ENCODE data around the gene AMDHD2. TPM values are rescaled to one million over a fixed set of nuclear protein-coding genes. Genes with fewer than 3 reads are reported as not detected.

Gene AMDHD2
- total RNA-seq, 2 experiments from 2014 or later = 20.9 to 31.6 TPM

- Mint-ChIP-seq H3K4me1 (peaks cover 22% of the 10 kb centered on the region), H3K27ac (no peak overlapping the region), H3K36me3 (ENCODE audit: low read depth) (peaks cover 22% of the 10 kb centered on the region), H3K4me3 (no peak overlapping the region), H3K27me3 (no peaks in the 10 kb centered on the region), H3K9me3 (ENCODE audit: low read depth) (no peaks in the 10 kb centered on the region)
- DNase-seq = no peak
- ChIA-PET CTCF (interaction anchor here (0.7 kb wide), 3 partner anchors 299 to 776 kb away, joined by 3 to 5 read pairs (median 4); no protein-coding TSS in a partner anchor), POLR2A (no interaction called here)
- intact Hi-C loops (cut with DNase I, micrococcal nuclease) = no loop called here
- no peak for ATAC-seq
Measured at GRCh38 chr16:2523801-2524231, 3.6 kb downstream of the AMDHD2 start.

- Mint-ChIP-seq H3K4me1 (peaks cover 18% of the 10 kb centered on the region), H3K27me3 (no peaks in the 10 kb centered on the region), H3K36me3 (ENCODE audit: low read depth) (peaks cover 20% of the 10 kb centered on the region), H3K27ac (peak overlapping the region; percentile 19), H3K4me3 (no peak overlapping the region), H3K9me3 (ENCODE audit: low read depth) (no peaks in the 10 kb centered on the region)
- ChIA-PET POLR2A (no interaction called here), CTCF (interaction anchor here (0.7 kb wide), 2 partner anchors 298 to 330 kb away, joined by 3 to 5 read pairs; no protein-coding TSS in a partner anchor)
- no peak for DNase-seq
- ATAC-seq = no peak
- intact Hi-C loops (cut with DNase I, micrococcal nuclease) = no loop called here
Measured at GRCh38 chr16:2524339-2524938, 4.3 kb downstream of the AMDHD2 start.

DNA sequence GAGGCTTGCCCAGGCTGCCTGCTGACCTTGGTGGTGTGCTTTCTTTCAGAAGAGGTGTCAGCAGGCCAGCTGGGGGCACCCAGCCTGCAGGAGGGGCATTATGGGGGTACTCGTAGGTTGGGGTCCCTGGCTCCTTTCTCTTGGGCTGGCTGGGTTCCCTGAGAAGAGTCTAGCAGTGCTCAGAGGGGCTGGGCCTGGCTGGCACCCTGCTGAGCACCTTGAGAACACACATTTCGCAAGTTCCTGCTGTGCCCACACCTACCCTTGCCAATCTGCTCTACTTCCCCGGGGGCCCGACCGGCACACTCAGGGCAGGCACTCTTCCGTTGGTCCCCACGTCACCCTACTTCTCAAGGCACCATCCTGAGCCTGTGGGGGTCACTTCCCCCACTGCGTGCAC, 6.0 kb downstream of the AMDHD2 start:
- Mint-ChIP-seq H3K27ac (no peak overlapping the region), H3K36me3 (ENCODE audit: low read depth) (peaks cover 15% of the 10 kb centered on the region), H3K27me3 (no peaks in the 10 kb centered on the region), H3K4me3 (no peak overlapping the region), H3K9me3 (ENCODE audit: low read depth) (no peaks in the 10 kb centered on the region), H3K4me1 (peaks cover 11% of the 10 kb centered on the region)
- ATAC-seq = no peak
- CTCF ChIA-PET = no interaction called here
- intact Hi-C loops (cut with DNase I, micrococcal nuclease) = no loop called here
- POLR2A ChIA-PET = no interaction called here
- DNase-seq = no peak

DNA sequence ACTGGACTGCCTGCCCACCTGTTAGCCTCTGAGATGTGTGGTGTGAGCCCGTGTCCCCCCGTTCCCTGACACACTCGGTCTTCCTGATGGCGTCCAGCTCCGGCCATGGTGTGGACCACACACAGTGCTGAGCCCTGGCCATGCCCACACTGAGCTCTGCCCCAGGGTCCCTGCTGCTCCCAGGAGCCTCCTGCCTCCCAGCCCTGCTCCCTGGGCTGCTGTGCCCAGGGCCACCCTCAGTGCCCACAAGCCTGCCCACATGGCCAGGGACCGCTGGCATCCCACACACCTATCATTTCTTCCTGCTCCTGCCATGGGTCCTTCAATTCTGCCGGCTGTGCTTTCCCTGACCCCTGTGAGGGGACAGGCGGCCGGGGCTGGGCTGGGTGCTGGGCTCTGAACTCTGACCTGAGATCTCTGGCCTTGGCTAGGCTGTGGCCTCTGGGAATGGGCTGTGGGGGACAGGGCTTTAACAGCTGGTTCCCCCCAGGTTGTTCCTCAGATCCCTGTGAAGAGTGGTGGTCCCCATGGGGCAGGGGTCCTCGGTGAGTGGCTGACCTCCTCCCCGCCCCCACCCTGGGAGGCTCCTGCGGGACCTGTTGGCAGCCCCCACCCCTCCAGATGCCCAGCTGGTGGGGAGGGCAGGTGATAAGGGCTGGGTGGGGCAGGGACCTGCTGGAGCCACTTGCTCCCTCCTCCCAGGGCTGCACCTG, 7.1 kb downstream of the AMDHD2 start:
- no peak for DNase-seq
- Mint-ChIP-seq H3K4me3 (no peak overlapping the region), H3K4me1 (peaks cover 12% of the 10 kb centered on the region), H3K27me3 (no peaks in the 10 kb centered on the region), H3K27ac (no peak overlapping the region), H3K36me3 (ENCODE audit: low read depth) (peaks cover 13% of the 10 kb centered on the region), H3K9me3 (ENCODE audit: low read depth) (no peaks in the 10 kb centered on the region)
- ATAC-seq = no peak
- ChIA-PET POLR2A (no interaction called here), CTCF (no interaction called here)
- intact Hi-C loops (cut with DNase I, micrococcal nuclease) = no loop called here

GRCh38 chr16:2527784-2528100, 7.6 kb downstream of the AMDHD2 start:
- ATAC-seq (no peak), DNase-seq (no peak)
- H3K4me1 Mint-ChIP-seq = peaks cover 17% of the 10 kb centered on the region
- ChIA-PET POLR2A (no interaction called here), CTCF (no interaction called here)
- no peaks in the 10 kb centered on the region for H3K9me3 Mint-ChIP-seq (ENCODE audit: low read depth)
- intact Hi-C loops (cut with DNase I, micrococcal nuclease) = no loop called here
- no peak overlapping the region for H3K27ac Mint-ChIP-seq
- H3K36me3 Mint-ChIP-seq (ENCODE audit: low read depth) = peaks cover 13% of the 10 kb centered on the region
- H3K27me3 Mint-ChIP-seq = no peaks in the 10 kb centered on the region
- H3K4me3 Mint-ChIP-seq = no peak overlapping the region

DNA sequence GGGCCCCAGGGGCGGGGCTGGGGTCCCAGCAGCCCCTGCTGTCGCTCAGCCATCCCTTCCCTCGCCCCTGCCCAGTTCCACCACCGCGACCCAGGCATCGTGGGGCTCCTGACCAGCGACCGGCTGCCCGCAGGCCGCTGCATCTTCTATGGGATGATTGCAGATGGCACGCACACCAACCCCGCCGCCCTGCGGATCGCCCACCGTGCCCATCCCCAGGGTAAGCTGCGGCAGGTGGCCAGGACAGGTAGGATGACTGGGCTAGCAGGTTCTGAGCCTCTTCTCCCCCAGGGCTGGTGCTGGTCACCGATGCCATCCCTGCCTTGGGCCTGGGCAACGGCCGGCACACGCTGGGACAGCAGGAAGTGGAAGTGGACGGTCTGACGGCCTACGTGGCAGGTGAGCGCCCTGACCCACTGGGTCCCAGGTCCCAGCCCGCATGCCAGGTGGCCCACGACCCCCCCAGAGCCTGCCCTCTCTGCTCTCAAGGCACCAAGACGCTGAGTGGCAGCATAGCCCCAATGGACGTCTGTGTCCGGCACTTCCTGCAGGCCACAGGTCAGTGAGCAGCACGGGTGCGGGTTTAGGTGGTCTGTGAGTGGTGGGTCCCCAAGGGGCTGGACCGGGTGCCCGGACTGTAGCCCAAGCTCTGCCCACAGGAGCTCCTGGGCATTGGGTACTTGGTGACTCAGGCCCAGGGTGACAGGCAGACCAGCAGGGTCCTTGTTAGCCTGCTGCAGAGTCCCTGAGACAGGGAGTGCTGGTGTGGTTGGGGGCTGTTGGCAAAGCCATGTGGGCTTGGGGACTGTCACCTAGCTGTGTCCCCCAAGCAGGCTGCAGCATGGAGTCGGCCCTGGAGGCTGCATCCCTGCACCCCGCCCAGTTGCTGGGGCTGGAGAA, 8.2 kb downstream of the AMDHD2 start:
- no peaks in the 10 kb centered on the region for H3K27me3 Mint-ChIP-seq
- peaks cover 17% of the 10 kb centered on the region for H3K4me1 Mint-ChIP-seq
- H3K27ac Mint-ChIP-seq = no peak overlapping the region
- ChIA-PET POLR2A (interaction anchor here (1.8 kb wide), 1 partner anchor 8 kb away, joined by 5 read pairs; the partner anchor contains the start of gene AMDHD2), CTCF (interaction anchor here (0.6 kb wide), 1 partner anchor 8 kb away, joined by 3 read pairs; the partner anchor contains the start of gene AMDHD2)
- intact Hi-C loops (cut with DNase I, micrococcal nuclease) = no loop called here
- no peaks in the 10 kb centered on the region for H3K9me3 Mint-ChIP-seq (ENCODE audit: low read depth)
- DNase-seq = no peak
- no peak for ATAC-seq
- H3K36me3 Mint-ChIP-seq (ENCODE audit: low read depth) = peaks cover 13% of the 10 kb centered on the region
- H3K4me3 Mint-ChIP-seq = no peak overlapping the region

- ATAC-seq = no peak
- Mint-ChIP-seq H3K9me3 (ENCODE audit: low read depth) (no peaks in the 10 kb centered on the region), H3K36me3 (ENCODE audit: low read depth) (peaks cover 7% of the 10 kb centered on the region), H3K4me3 (no peak overlapping the region), H3K27me3 (no peaks in the 10 kb centered on the region), H3K4me1 (peaks cover 15% of the 10 kb centered on the region), H3K27ac (no peak overlapping the region)
- intact Hi-C loops (cut with DNase I, micrococcal nuclease) = no loop called here
- POLR2A ChIA-PET = interaction anchor here (1.8 kb wide), 1 partner anchor 9 kb away, joined by 5 read pairs; the partner anchor contains the start of gene AMDHD2
- DNase-seq = no peak
- CTCF ChIA-PET = interaction anchor here (0.6 kb wide), 2 partner anchors 9 kb away, joined by 3 read pairs; partner anchors contain the start of gene AMDHD2
Measured at GRCh38 chr16:2529061-2529931, 9.1 kb downstream of the AMDHD2 start.

- ChIA-PET POLR2A (interaction anchor here (1.8 kb wide), 1 partner anchor 10 kb away, joined by 5 read pairs; the partner anchor contains the start of gene AMDHD2), CTCF (interaction anchor here (1.0 kb wide), 2 partner anchors 10 to 21 kb away, joined by 3 read pairs; partner anchors contain the start of gene AMDHD2)
- H3K9me3 Mint-ChIP-seq (ENCODE audit: low read depth) = no peaks in the 10 kb centered on the region
- ATAC-seq (no peak), DNase-seq (no peak)
- H3K4me1 Mint-ChIP-seq = peaks cover 15% of the 10 kb centered on the region
- intact Hi-C loops (cut with DNase I, micrococcal nuclease) = loop anchor here (5.0 kb wide), 3 partner anchors 58 to 823 kb away; partner anchors contain the start of genes HCFC1R1 (in 1 of the 2), MAPK8IP3 (in 1 of the 2), NTN3 (in 1 of the 2) and THOC6 (in 1 of the 2)
- H3K27ac Mint-ChIP-seq = no peak overlapping the region
- peaks cover 2% of the 10 kb centered on the region for H3K36me3 Mint-ChIP-seq (ENCODE audit: low read depth)
- H3K27me3 Mint-ChIP-seq = no peaks in the 10 kb centered on the region
- H3K4me3 Mint-ChIP-seq = no peak overlapping the region
Measured at GRCh38 chr16:2529961-2530628, 9.9 kb downstream of the AMDHD2 start.

GRCh38 chr16:2530629-2531318, 10.6 kb downstream of the AMDHD2 start:
- Mint-ChIP-seq H3K27ac (peak overlapping the region; percentile 84), H3K27me3 (no peaks in the 10 kb centered on the region), H3K4me3 (peak overlapping the region; percentile 82), H3K36me3 (ENCODE audit: low read depth) (peaks cover 2% of the 10 kb centered on the region), H3K9me3 (ENCODE audit: low read depth) (no peaks in the 10 kb centered on the region), H3K4me1 (peaks cover 15% of the 10 kb centered on the region)
- POLR2A ChIA-PET = interaction anchor here (2.0 kb wide), 1 partner anchor 10 kb away, joined by 8 read pairs; the partner anchor contains the start of gene AMDHD2
- ATAC-seq (no peak), DNase-seq (peak; percentile 18)
- CTCF ChIA-PET = interaction anchor here (1.0 kb wide), 2 partner anchors 10 to 21 kb away, joined by 3 read pairs; partner anchors contain the start of gene AMDHD2
- intact Hi-C loops (cut with DNase I, micrococcal nuclease) = loop anchor here (1.0 to 5.0 kb wide), 5 partner anchors 10 to 823 kb away; partner anchors contain the start of genes AMDHD2 (in 1 of the 2), ATP6V0C (in 1 of the 2), HCFC1R1 (in 1 of the 2) and MAPK8IP3 (in 1 of the 2)
